Psoas muscle (tissue), 8 donors: ENCODE measurements around the gene DNAH8. TPM values are rescaled to one million over a fixed set of nuclear protein-coding genes. Genes with fewer than 3 reads are reported as not detected.

Experiments
- ATAC-seq, 4 donors: fragments of 200-7000 bp; cut with Tn5 transposase; one replicate each; pipeline ENCODE4 v1.9.1; 2020; ENCODE audit warnings: moderate library complexity in 3 of 4, mild to moderate bottlenecking in 2 of 4
- DNase-seq, 2 donors: peaks; one replicate each; pipeline ENCODE4 v3.0.0-alpha.2; 2020
- H3K27ac ChIP-seq: fragments of 200-600 bp; one replicate; pipeline ENCODE4 v1.8.0; 2022
- H3K27me3 ChIP-seq, 3 donors: fragments of 200-600 bp in 1 of 3; one replicate each; pipeline versions ENCODE4 v1.6.1 to v1.8.0; 2013 to 2022; ENCODE audit warnings: low read length in 2 of 3, mild to moderate bottlenecking in 2 of 3, moderate library complexity in 1 of 3; ENCODE audit not compliant: insufficient read depth in 3 of 3
- H3K36me3 ChIP-seq, 2 donors: fragments of 200-600 bp in 1 of 2; one replicate each; pipeline versions ENCODE4 v1.6.1 to v1.8.0; 2013 to 2022; ENCODE audit warnings: low read depth in 1 of 2, mild to moderate bottlenecking in 1 of 2, moderate library complexity in 1 of 2; ENCODE audit not compliant: insufficient read depth in 1 of 2
- H3K4me1 ChIP-seq: fragments of 200-600 bp; one replicate; pipeline ENCODE4 v1.8.0; 2022
- H3K4me3 ChIP-seq: fragments of 200-600 bp; one replicate; pipeline ENCODE4 v1.8.0; 2022; ENCODE audit warnings: mild to moderate bottlenecking
- H3K9me3 ChIP-seq: fragments of 200-600 bp; one replicate; pipeline ENCODE4 v1.8.0; 2022
- WGBS, 3 donors: extraction: QIAGEN DNeasy Blood & Tissue Kit; methylation state at CpG; one replicate each; pipeline versions ENCODE4 v1.1.6 to v1.1.7; 2013; 5-methylcytosine and 5-hydroxymethylcytosine counted together
- intact Hi-C, 2 donors: fragments of 100-400 bp; cut with DNase I; formaldehyde crosslinking; loops; one replicate each; pipeline versions ENCODE4 v1.11.0 to v1.14.2; 2022
- polyA plus RNA-seq, 3 donors: library from polyadenylated mRNA; stranded (reverse); fragments of 200-250 nt; gene quantifications; one replicate each; pipeline ENCODE4 v1.2.3, GENCODE V29; 2013
- total RNA-seq, 4 donors: library from RNA; stranded (reverse); fragmentation: NEBNext Ultra II Directional in 2 of 4; extraction: Animal tissue kit (Norgen Biotek cat#: 25700) in 2 of 4; gene quantifications; one replicate each; pipeline versions ENCODE4 v1.2.1 to v1.2.4, GENCODE V29; 2021 to 2023
- TF ChIP-seq, protein P1 (sequence below): fragments of 200-600 bp; IDR thresholded peaks from one replicate; pipeline ENCODE4 v1.8.0; 2022; ENCODE audit warnings: antibody characterized with exemption
- donor health status: healthy with polysubstance abuse.
- donor health status: DM: no; HTN: no; CAD: no; lungs with moderate emphysema.
- donor health status: Bipolar disorder and iron deficiency.
- donor health status: healthy.
- donor health status: DM: yes; HTN: yes; CAD: no.
- donor health status: DM: no; HTN: no; CAD: no.
- donor health status: DM: no; HTN: no; CAD: no.
- donor health status: DM: yes; HTN: yes; CAD: no.

The DNAH8 gene
- total and polyA plus RNA-seq, 7 donors, result 0.02 TPM; not detected in 6

- ATAC-seq (no peak), DNase-seq (no peak)
- no peaks in the 10 kb centered on the region for H3K9me3 ChIP-seq
- H3K36me3 ChIP-seq, result no peaks in the 10 kb centered on the region
- intact Hi-C loops, result no loop called here
- no peak overlapping the region for H3K27ac ChIP-seq
- H3K4me1 ChIP-seq, result no peaks in the 10 kb centered on the region
- no peak overlapping the region for H3K4me3 ChIP-seq
- TF ChIP-seq, protein P1, sequence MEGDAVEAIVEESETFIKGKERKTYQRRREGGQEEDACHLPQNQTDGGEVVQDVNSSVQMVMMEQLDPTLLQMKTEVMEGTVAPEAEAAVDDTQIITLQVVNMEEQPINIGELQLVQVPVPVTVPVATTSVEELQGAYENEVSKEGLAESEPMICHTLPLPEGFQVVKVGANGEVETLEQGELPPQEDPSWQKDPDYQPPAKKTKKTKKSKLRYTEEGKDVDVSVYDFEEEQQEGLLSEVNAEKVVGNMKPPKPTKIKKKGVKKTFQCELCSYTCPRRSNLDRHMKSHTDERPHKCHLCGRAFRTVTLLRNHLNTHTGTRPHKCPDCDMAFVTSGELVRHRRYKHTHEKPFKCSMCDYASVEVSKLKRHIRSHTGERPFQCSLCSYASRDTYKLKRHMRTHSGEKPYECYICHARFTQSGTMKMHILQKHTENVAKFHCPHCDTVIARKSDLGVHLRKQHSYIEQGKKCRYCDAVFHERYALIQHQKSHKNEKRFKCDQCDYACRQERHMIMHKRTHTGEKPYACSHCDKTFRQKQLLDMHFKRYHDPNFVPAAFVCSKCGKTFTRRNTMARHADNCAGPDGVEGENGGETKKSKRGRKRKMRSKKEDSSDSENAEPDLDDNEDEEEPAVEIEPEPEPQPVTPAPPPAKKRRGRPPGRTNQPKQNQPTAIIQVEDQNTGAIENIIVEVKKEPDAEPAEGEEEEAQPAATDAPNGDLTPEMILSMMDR, result no peak
- WGBS, 3 donors, result 57 to 68% (median 61%) methylated on average over 4 of the region's 4 CpGs
- H3K27me3 ChIP-seq, result peaks cover 3 to 34% (median 7%) of the 10 kb centered on the region in 3 donors
These were observed 86.2 kb downstream of the DNAH8 start for GRCh38 chr6:38801305-38801704.

DNA sequence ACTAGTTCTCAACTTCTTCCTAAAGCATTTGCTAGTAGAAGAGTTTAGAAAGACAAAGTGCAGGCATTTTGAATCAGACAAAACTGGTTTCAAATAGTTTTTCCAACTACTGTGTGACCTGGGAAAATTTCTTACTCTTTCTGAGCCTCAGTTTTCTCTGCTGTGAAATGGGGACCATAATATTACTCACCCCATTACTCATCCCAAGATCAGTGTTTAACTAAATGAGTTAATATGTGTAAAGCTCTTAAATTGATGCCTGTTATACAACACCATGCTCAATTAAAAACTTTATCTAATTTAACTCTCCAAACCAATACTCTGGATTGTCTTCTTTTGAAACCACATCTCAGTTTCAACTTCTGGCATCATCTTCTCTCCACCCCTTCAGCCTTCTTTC is 87.4 kb downstream of the DNAH8 start:
- Histone ChIP-seq H3K4me3 (no peak overlapping the region), H3K36me3 (no peaks in the 10 kb centered on the region), H3K4me1 (no peaks in the 10 kb centered on the region), H3K27me3 (peaks cover 3 to 37% (median 7%) of the 10 kb centered on the region in 3 donors), H3K9me3 (no peaks in the 10 kb centered on the region), H3K27ac (no peak overlapping the region)
- TF ChIP-seq, protein P1, result no peak
- intact Hi-C loops, result no loop called here
- DNase-seq (no peak), ATAC-seq (no peak)

DNA sequence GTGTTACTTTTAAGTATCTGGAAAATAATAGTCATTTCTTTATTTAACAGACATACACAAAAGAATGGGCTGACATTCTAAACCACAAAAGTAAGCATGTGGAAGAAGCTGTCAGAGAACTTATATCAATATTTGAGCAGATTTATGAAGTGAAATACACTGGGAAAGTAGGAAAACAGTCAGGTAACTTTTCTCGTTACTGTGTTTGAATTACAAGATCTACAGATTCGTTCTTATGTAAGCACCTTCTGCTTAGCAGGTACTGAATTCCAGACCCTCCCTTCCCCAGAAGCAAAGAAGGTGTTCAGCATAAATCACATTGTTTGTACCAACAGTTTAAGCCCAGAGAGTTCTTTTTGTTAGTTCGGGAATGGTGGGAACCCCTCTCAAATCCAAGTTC is 88.0 kb downstream of the DNAH8 start:
- Histone ChIP-seq H3K9me3 (no peaks in the 10 kb centered on the region), H3K27ac (no peak overlapping the region), H3K4me3 (no peak overlapping the region), H3K4me1 (no peaks in the 10 kb centered on the region), H3K36me3 (no peaks in the 10 kb centered on the region), H3K27me3 (peaks cover 3 to 33% (median 7%) of the 10 kb centered on the region in 3 donors)
- intact Hi-C loops, result no loop called here
- WGBS, 3 donors, result 69 to 81% (median 81%) methylated on average over 3 of the region's 3 CpGs
- TF ChIP-seq, protein P1, result no peak
- DNase-seq, result no peak
- ATAC-seq, result no peak

GRCh38 chr6:38804358-38804757 is 89.2 kb downstream of the DNAH8 start:
- DNase-seq (no peak), ATAC-seq (no peak)
- WGBS, 3 donors, result 31 to 41% (median 35%) methylated on average over 4 of the region's 4 CpGs
- TF ChIP-seq, protein P1, result no peak
- intact Hi-C loops, result no loop called here
- Histone ChIP-seq H3K4me1 (no peaks in the 10 kb centered on the region), H3K27ac (no peak overlapping the region), H3K36me3 (no peaks in the 10 kb centered on the region), H3K27me3 (peaks cover 3 to 22% (median 7%) of the 10 kb centered on the region in 3 donors), H3K4me3 (no peak overlapping the region), H3K9me3 (no peaks in the 10 kb centered on the region)

GRCh38 chr6:38805127-38805655 is 90.1 kb downstream of the DNAH8 start:
- TF ChIP-seq, protein P1, result no peak
- no peak overlapping the region for H3K4me3 ChIP-seq
- DNase-seq, result no peak
- intact Hi-C loops, result no loop called here
- no peaks in the 10 kb centered on the region for H3K9me3 ChIP-seq
- no peaks in the 10 kb centered on the region for H3K4me1 ChIP-seq
- no peak for ATAC-seq
- H3K36me3 ChIP-seq, result no peaks in the 10 kb centered on the region
- whole genome bisulfite sequencing, 3 donors, result 78 to 85% (median 83%) methylated on average over 4 of the region's 4 CpGs
- no peak overlapping the region for H3K27ac ChIP-seq
- H3K27me3 ChIP-seq, result peaks cover 3 to 13% (median 7%) of the 10 kb centered on the region in 3 donors
